ENCODE data around the gene BMI1. TPM values are rescaled to one million over a fixed set of nuclear protein-coding genes. Genes with fewer than 3 reads are reported as not detected.
"Not testable (repeated sequence)": the region's sequence is repeated elsewhere in the genome, so short reads cannot be mapped to it uniquely, and the experiment has no call there.

BMI1 gene
- 31.4 and 51.2 TPM in 2 replicates for total RNA-seq (2014; rRNA removed; shearing (Covaris generic); ENCODE audit: low replicate concordance)

DNA sequence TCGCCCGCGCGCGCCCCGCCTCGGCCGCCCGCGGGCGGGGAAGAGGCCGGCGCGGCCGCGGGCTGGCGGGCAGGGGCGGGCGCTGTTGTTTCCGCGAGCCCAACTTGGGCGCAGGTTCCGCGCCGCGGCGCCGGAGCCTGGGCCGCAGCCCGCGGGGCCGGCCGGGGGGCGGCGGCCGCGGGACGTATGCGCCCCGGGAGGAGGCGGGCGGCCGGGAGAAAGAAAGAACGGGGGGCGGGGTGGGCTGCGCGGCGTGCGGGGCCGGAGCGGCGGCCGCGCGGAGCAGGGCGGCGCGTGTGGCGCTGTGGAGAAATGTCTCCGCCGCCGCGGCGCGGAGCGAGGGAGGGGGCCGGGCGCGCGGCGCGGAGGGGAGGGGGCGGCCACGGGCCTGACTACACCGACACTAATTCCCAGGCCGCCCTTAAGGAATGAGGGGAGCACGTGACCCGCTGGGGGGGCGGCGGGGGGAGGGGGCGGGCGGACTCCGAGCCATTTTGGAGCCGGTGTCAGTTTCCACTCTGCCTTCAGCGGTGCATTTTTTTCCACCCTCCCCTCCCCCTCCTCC lies at the start of gene BMI1:
Gene BMI1, plus strand, starts transcription at position 509 of the 565 bp plus-strand sequence. CDS start 5,351 bp downstream, outside the sequence.
- Histone ChIP-seq H3K4me3 (peak within 1 kb of the TSS; percentile 80), H3K36me3 (peaks cover 4% of the 10 kb centered on the region; the same call in 1 of the 2 replicates), H3K27me3 (peaks cover 23% of the 10 kb centered on the region), H3K9me3 (no peaks in the 10 kb centered on the region)
- peak; percentile 76 for DNase-seq

- H3K27me3 ChIP-seq = no peaks in the 10 kb centered on the region
- no peak overlapping the region for H3K4me3 ChIP-seq
- no peaks in the 10 kb centered on the region for H3K9me3 ChIP-seq
- no peaks in the 10 kb centered on the region for H3K36me3 ChIP-seq
- DNase-seq = no peak
Measured at GRCh38 chr10:22271786-22272185, 49.1 kb upstream of the BMI1 start.

DNA sequence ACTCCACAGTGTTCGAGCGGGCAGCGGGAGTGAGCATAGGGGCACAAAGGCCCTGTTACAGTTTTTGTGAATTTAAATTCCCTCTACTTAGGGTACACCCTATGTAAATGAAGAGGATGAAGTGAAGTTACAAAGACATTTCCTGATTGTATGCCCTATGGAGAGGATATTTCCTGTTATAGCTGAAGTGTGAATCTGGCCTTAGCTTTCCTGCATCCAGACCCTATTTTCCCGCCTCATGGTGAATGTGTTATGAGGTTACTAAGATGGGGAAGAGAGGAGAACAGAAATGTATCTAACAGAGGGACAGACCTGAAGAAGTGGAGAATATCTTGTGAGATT lies 42.5 kb upstream of the BMI1 start:
- Histone ChIP-seq H3K4me3 (no peak overlapping the region; the same call in 1 of the 2 replicates), H3K36me3 (no peaks in the 10 kb centered on the region), H3K27me3 (no peaks in the 10 kb centered on the region), H3K9me3 (no peaks in the 10 kb centered on the region)
- DNase-seq = no peak

DNA sequence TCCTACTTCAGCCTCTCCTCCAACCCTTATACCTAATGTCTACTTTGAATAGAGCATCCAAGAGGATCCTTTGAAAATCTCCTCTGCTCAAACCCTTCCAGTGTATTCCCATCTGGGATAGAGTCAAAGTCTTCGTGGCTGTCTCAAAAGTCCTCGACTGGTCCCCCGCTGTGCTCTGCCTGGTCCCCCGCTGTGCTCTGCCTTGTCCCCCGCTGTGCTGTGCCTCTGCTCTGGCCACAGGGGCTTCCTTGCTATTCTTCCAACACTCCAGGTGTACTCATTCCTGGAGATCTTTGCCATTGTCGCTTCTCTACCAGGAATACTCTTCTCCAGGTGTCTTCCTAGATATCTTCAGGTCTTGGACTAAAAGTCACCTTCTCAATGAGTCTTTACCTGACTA lies 40.8 kb upstream of the BMI1 start:
- H3K4me3 ChIP-seq = no peak overlapping the region
- no peaks in the 10 kb centered on the region for H3K27me3 ChIP-seq
- no peaks in the 10 kb centered on the region for H3K36me3 ChIP-seq
- no peaks in the 10 kb centered on the region for H3K9me3 ChIP-seq
- no peak for DNase-seq

- no peak for DNase-seq
- Histone ChIP-seq H3K9me3 (no peaks in the 10 kb centered on the region), H3K4me3 (no peak overlapping the region), H3K36me3 (no peaks in the 10 kb centered on the region), H3K27me3 (no peaks in the 10 kb centered on the region)
Measured at GRCh38 chr10:22285130-22285529, 35.8 kb upstream of the BMI1 start.

DNA sequence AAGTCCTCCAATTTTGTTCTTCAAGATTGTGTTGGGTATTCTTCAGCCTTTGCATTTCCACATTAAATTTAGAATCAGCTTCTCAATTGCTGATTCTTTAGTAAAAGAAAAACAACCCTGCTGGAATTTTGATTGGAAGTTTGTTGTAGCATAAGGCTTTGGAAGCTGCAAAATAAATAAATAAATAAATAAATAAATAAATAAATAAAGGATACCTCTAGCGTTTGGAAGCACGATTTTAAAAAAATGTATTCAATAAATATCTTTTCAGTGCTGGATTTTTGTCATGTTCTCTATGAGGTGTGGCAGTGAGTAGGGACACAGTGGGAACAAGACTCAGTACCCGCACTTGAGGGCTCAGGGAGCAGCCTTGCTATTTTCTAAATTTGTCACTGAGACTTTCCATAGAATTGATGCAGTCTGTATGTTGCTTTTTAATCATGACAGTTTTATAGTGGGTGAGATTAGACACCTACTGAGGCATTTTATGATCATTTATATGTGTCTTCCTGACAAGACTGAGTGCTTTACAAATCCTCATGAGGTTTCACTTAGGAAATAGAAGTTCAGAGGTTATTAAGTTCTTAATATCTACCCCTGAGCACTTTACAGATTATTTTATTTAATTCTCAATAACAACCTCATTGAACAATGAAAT lies 27.0 kb upstream of the BMI1 start:
- no peak for DNase-seq
- Histone ChIP-seq H3K27me3 (0 out of 2 replicates have a peak, but pooled peaks cover 5% of the 10 kb centered on the region), H3K36me3 (no peaks in the 10 kb centered on the region), H3K4me3 (no peak overlapping the region), H3K9me3 (no peaks in the 10 kb centered on the region)

DNA sequence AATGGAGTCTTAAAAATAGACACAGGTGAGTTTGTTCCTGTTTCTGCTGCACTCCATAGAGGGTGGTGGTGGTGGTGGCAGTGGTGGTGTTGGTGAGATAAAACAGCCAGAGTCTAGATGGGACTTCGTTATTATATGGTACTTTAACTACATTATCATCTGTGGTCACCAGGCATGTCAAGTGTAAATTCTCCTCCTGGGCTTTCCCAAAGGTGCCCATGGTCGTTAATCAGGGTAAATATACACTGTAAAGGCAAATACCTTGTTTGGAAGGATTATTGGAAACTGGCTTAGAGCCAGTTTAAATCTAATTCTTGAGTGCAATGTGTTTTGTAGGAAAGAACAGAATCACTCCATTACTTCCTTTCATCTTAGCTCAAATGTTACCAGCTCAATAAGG lies 26.2 kb upstream of the BMI1 start:
- Histone ChIP-seq H3K36me3 (no peaks in the 10 kb centered on the region), H3K9me3 (no peaks in the 10 kb centered on the region), H3K27me3 (0 out of 2 replicates have a peak, but pooled peaks cover 5% of the 10 kb centered on the region), H3K4me3 (no peak overlapping the region)
- no peak for DNase-seq

DNA sequence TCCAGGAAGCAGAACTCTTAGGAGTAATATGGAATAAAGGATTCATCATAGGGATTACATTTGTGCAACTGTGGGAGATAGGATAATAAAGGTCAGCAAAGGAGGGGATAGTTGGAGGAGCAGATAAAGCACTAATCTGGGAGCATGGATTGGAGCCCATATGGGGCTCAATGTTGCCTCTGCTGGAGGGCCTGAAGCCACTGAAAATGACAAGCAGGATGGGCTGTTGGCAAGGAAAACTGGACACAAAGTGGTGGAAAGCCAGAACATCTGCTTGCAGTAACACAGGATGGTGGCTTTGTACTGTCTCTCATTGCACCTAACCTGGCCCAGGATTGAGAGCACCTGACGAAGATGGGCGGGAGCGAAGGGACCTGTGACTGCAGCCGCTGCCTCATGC lies 19.7 kb upstream of the BMI1 start:
- H3K9me3 ChIP-seq = no peaks in the 10 kb centered on the region
- H3K27me3 ChIP-seq = 0 out of 2 replicates have a peak, but pooled peaks cover 5% of the 10 kb centered on the region
- DNase-seq = no peak
- no peak overlapping the region for H3K4me3 ChIP-seq
- no peaks in the 10 kb centered on the region for H3K36me3 ChIP-seq

- H3K9me3 ChIP-seq = no peaks in the 10 kb centered on the region
- no peak for DNase-seq
- no peaks in the 10 kb centered on the region for H3K36me3 ChIP-seq
- H3K27me3 ChIP-seq = no peaks in the 10 kb centered on the region
- no peak overlapping the region for H3K4me3 ChIP-seq
Measured at GRCh38 chr10:22303461-22303860, 17.4 kb upstream of the BMI1 start.

DNA sequence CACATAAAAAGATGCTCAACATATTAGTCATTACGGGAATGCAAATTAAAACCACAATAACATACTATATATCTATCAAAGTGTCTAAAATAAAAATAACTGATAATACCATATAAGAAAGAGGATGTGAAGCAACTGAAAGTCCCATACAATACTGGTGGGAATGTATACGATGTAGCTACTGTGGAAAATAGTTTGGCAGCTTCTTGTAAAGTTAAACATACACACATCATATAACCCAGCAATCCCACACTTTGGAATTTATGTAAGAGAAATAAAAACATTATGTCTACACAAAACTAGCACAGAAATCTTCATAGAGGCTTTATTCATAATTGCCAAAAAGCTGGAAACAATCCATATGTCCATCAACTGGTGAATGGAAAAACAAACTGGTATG lies 15.2 kb upstream of the BMI1 start:
- Histone ChIP-seq H3K27me3 (no peaks in the 10 kb centered on the region), H3K36me3 (no peaks in the 10 kb centered on the region), H3K9me3 (no peaks in the 10 kb centered on the region), H3K4me3 (no peak overlapping the region)
- no peak for DNase-seq

DNA sequence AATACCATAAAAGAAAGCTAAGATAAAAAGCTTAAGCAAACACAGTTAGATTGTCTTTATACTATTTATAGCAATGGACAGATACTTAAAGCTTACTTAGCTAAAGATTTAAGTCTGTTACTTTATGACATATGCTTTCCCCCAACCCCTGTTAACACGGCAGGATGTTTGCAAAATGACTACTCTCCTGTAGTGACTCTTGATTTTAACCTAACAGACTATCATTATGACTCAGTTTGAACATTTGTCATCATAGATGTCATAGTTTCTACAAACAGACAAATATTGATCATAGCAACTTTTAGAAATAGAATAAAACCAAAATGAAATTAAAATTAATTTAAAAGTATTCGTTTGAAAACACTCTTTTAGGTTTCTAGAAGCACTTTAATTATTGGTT lies 12.5 kb upstream of the BMI1 start:
- Histone ChIP-seq H3K27me3 (no peaks in the 10 kb centered on the region), H3K36me3 (no peaks in the 10 kb centered on the region), H3K9me3 (no peaks in the 10 kb centered on the region), H3K4me3 (no peak overlapping the region)
- peak; percentile 19 for DNase-seq

GRCh38 chr10:22309180-22310000 lies 11.5 kb upstream of the BMI1 start:
- H3K9me3 ChIP-seq = no peaks in the 10 kb centered on the region
- H3K4me3 ChIP-seq = no peak overlapping the region
- no peaks in the 10 kb centered on the region for H3K36me3 ChIP-seq
- no peaks in the 10 kb centered on the region for H3K27me3 ChIP-seq
- no peak for DNase-seq

GRCh38 chr10:22310012-22310411 lies 10.9 kb upstream of the BMI1 start:
- not testable (repeated sequence) for H3K9me3 ChIP-seq, H3K4me3 ChIP-seq, DNase-seq, H3K27me3 ChIP-seq, H3K36me3 ChIP-seq

- H3K4me3 ChIP-seq = no peak overlapping the region
- no peak for DNase-seq
- H3K9me3 ChIP-seq = no peaks in the 10 kb centered on the region
- no peaks in the 10 kb centered on the region for H3K27me3 ChIP-seq
- no peaks in the 10 kb centered on the region for H3K36me3 ChIP-seq
Measured at GRCh38 chr10:22310928-22311327, 10.0 kb upstream of the BMI1 start.

GRCh38 chr10:22314852-22315251 lies 6.0 kb upstream of the BMI1 start:
- no peaks in the 10 kb centered on the region for H3K9me3 ChIP-seq
- no peak for DNase-seq
- H3K36me3 ChIP-seq = peaks cover 4% of the 10 kb centered on the region; the same call in 1 of the 2 replicates
- H3K27me3 ChIP-seq = no peaks in the 10 kb centered on the region
- H3K4me3 ChIP-seq = no peak overlapping the region

GRCh38 chr10:22315455-22316285 lies 5.2 kb upstream of the BMI1 start:
- Histone ChIP-seq H3K9me3 (no peaks in the 10 kb centered on the region), H3K27me3 (no peaks in the 10 kb centered on the region), H3K4me3 (peak overlapping the region; percentile 92), H3K36me3 (peaks cover 4% of the 10 kb centered on the region; the same call in 1 of the 2 replicates)
- no peak for DNase-seq
